Gastroesophageal sphincter (tissue), 4 donors: ENCODE results near the gene ERMAP. TPM values are rescaled to one million over a fixed set of nuclear protein-coding genes. Genes with fewer than 3 reads are reported as not detected.
"Not testable (repeated sequence)": the region's sequence is repeated elsewhere in the genome, so short reads cannot be mapped to it uniquely, and the experiment has no call there.

ENCODE experiments used
- ATAC-seq: fragments of 150-250 bp; one replicate; pipeline ENCODE4 v1.9.1; 2016; ENCODE audit warnings: mild to moderate bottlenecking, moderate library complexity
- H3K27ac ChIP-seq, 4 donors: fragments of 200-600 bp; sonication (generic) in 3 of 4; 1 replicate in 3 of 4; 2 replicates in 1 of 4; pipeline ENCODE4 v1.5.1; 2016 to 2019
- H3K27me3 ChIP-seq: fragments of 200-600 bp; sonication (generic); one replicate; pipeline ENCODE4 v1.5.1; 2019
- H3K36me3 ChIP-seq, 2 donors: fragments of 200-600 bp; sonication (generic); one replicate each; pipeline ENCODE4 v1.5.1; 2019; ENCODE audit warnings: control low read depth in 1 of 2
- H3K4me1 ChIP-seq, 3 donors: fragments of 200-600 bp; sonication (generic); 1 replicate in 2 of 3; 2 replicates in 1 of 3; pipeline ENCODE4 v1.5.1; 2016 to 2019; ENCODE audit warnings: control low read depth in 2 of 3
- H3K4me3 ChIP-seq, 2 donors: fragments of 200-600 bp; sonication (generic); one replicate each; pipeline ENCODE4 v1.5.1; 2019; ENCODE audit warnings: mild to moderate bottlenecking in 1 of 2, moderate library complexity in 1 of 2
- H3K9me3 ChIP-seq, 3 donors: fragments of 200-600 bp; sonication (generic); one replicate each; pipeline ENCODE4 v1.5.1; 2017 to 2019; ENCODE audit warnings: control low read depth in 2 of 3
- CTCF ChIP-seq, 4 experiments: fragments of 200-600 bp in 2 of 4; fragments of 450-650 bp in 2 of 4; sonication (generic) in 1 of 4; IDR thresholded peaks; one replicate each; pipeline ENCODE4 v1.5.1; 2017 to 2019; ENCODE audit warnings: antibody characterized with exemption in 4 of 4, mild to moderate bottlenecking in 2 of 4, moderate library complexity in 2 of 4
- EP300 ChIP-seq: sonication (generic); formaldehyde crosslinking; IDR thresholded peaks from one replicate; pipeline ENCODE4 v1.6.1; 2017; ENCODE audit warnings: antibody characterized with exemption, mild to moderate bottlenecking
- POLR2A ChIP-seq, 2 donors: fragments of 450-650 bp; IDR thresholded peaks; one replicate each; pipeline ENCODE4 v1.6.1; 2017; ENCODE audit warnings: antibody characterized with exemption in 2 of 2, mild to moderate bottlenecking in 2 of 2, moderate library complexity in 1 of 2
- POLR2AphosphoS5 ChIP-seq: sonication (generic); formaldehyde crosslinking; IDR thresholded peaks from one replicate; pipeline ENCODE4 v1.6.1; 2017; ENCODE audit warnings: antibody characterized with exemption
- WGBS, 2 donors: methylation state at CpG; one replicate each; pipeline ENCODE4 v1.1.5; 2018; ENCODE audit warnings: low coverage in 1 of 2; 5-methylcytosine and 5-hydroxymethylcytosine counted together
- total RNA-seq, 4 donors: library from RNA; depleted of rRNA; stranded (reverse); fragments of >200 nt; gene quantifications; one replicate each; pipeline ENCODE4 v1.1.0, GENCODE V29; 2016

ERMAP gene
- total RNA-seq, 4 donors from 2014 or later, result 9.4 to 14.6 (median 10.5) TPM

- no peak for TF ChIP-seq POLR2AphosphoS5
- TF ChIP-seq EP300, result no peak
- TF ChIP-seq CTCF (IDR thresholded peaks at IDR 0.05), result no peak
- no peak for TF ChIP-seq POLR2A (IDR thresholded peaks at IDR 0.05)
- no peak for ATAC-seq
- H3K27ac ChIP-seq, result peak overlapping the region in 1 of 4 donors; percentile 14
- 84 to 90% methylated on average over 3 to 5 of the region's 5 CpGs for WGBS, 2 donors
- H3K36me3 ChIP-seq, result peaks cover 0 to 35% of the 10 kb centered on the region in 2 donors
- no peaks in the 10 kb centered on the region for H3K4me1 ChIP-seq
- no peak overlapping the region for H3K4me3 ChIP-seq
- H3K27me3 ChIP-seq, result no peaks in the 10 kb centered on the region
- H3K9me3 ChIP-seq, result no peaks in the 10 kb centered on the region
Measured at GRCh38 chr1:42806593-42806992, 10.3 kb upstream of the ERMAP start.

GRCh38 chr1:42807056-42807668 lies 9.8 kb upstream of the ERMAP start:
- Histone ChIP-seq H3K9me3 (no peaks in the 10 kb centered on the region), H3K27ac (peak overlapping the region in 1 of 4 donors; percentile 14), H3K4me1 (no peaks in the 10 kb centered on the region), H3K36me3 (peaks cover 0 to 35% of the 10 kb centered on the region in 2 donors), H3K27me3 (no peaks in the 10 kb centered on the region), H3K4me3 (no peak overlapping the region)
- TF ChIP-seq EP300, result no peak
- no peak for TF ChIP-seq POLR2AphosphoS5
- TF ChIP-seq POLR2A (IDR thresholded peaks at IDR 0.05), result no peak
- no peak for TF ChIP-seq CTCF (IDR thresholded peaks at IDR 0.05)
- peak; percentile 82 for ATAC-seq

GRCh38 chr1:42814815-42815214 lies 2.1 kb upstream of the ERMAP start:
- not testable (repeated sequence) for H3K27ac ChIP-seq, H3K36me3 ChIP-seq, ATAC-seq, H3K4me3 ChIP-seq, H3K9me3 ChIP-seq, H3K27me3 ChIP-seq
- peaks cover 0 to 26% (median 9%) of the 10 kb centered on the region in 3 donors for H3K4me1 ChIP-seq
- 93 to 96% methylated on average over 3 of the region's 3 CpGs for WGBS, 2 donors

- Histone ChIP-seq H3K4me1 (peaks cover 0 to 26% (median 9%) of the 10 kb centered on the region in 3 donors), H3K27ac (peak overlapping the region; percentile 95 to 98 (median 96)), H3K4me3 (peak overlapping the region; percentile 80 to 82), H3K36me3 (peaks cover 0 to 6% of the 10 kb centered on the region in 2 donors), H3K9me3 (no peaks in the 10 kb centered on the region), H3K27me3 (no peaks in the 10 kb centered on the region)
- WGBS, 2 donors, result 12 to 19% methylated on average over 7 of the region's 7 CpGs
- TF ChIP-seq EP300, result no peak
- no peak for TF ChIP-seq POLR2A (IDR thresholded peaks at IDR 0.05)
- no peak for TF ChIP-seq CTCF (IDR thresholded peaks at IDR 0.05)
- no peak for TF ChIP-seq POLR2AphosphoS5
- no peak for ATAC-seq
Measured at GRCh38 chr1:42815941-42816584, 859 bp upstream of the ERMAP start.

- TF ChIP-seq POLR2AphosphoS5, result no peak
- no peak for TF ChIP-seq POLR2A (IDR thresholded peaks at IDR 0.05)
- TF ChIP-seq CTCF (IDR thresholded peaks at IDR 0.05), result no peak
- no peak for TF ChIP-seq EP300
- Histone ChIP-seq H3K27me3 (no peaks in the 10 kb centered on the region), H3K36me3 (no peaks in the 10 kb centered on the region), H3K27ac (peak overlapping the region in 3 of 4 donors; percentile 95 to 98 (median 96)), H3K4me1 (peaks cover 0 to 30% (median 9%) of the 10 kb centered on the region in 3 donors), H3K9me3 (no peaks in the 10 kb centered on the region), H3K4me3 (peak overlapping the region; percentile 80 to 82)
- WGBS, 2 donors, result 0% methylated on average over 7 to 8 of the region's 13 CpGs
- no peak for ATAC-seq
Measured at GRCh38 chr1:42817440-42817767, 482 bp downstream of the ERMAP start.
